Testis (tissue), 3 donors: Measurements from ENCODE around the gene IRGC. TPM values are rescaled to one million over a fixed set of nuclear protein-coding genes. Genes with fewer than 3 reads are reported as not detected.

Source experiments
- DNase-seq: peaks from one replicate; pipeline ENCODE4 v3.0.0-alpha.2; 2019
- H3K27ac ChIP-seq, 2 donors: fragments of 200-600 bp; sonication (generic); one replicate each; pipeline ENCODE4 v1.5.1; 2019
- H3K27me3 ChIP-seq: fragments of 200-600 bp; sonication (generic); one replicate; pipeline ENCODE4 v1.5.1; 2019
- H3K36me3 ChIP-seq: fragments of 200-600 bp; sonication (generic); one replicate; pipeline ENCODE4 v1.5.1; 2017; ENCODE audit warnings: low read depth; ENCODE audit errors: missing control alignments
- H3K4me1 ChIP-seq: fragments of 200-600 bp; sonication (generic); one replicate; pipeline ENCODE4 v1.5.1; 2019
- H3K4me3 ChIP-seq, 2 donors: fragments of 200-600 bp; sonication (generic); one replicate each; pipeline ENCODE4 v1.5.1; 2017 to 2019
- H3K9me3 ChIP-seq: fragments of 200-600 bp; sonication (generic); one replicate; pipeline ENCODE4 v1.5.1; 2017
- CTCF ChIP-seq, 3 experiments: fragments of 450-650 bp in 2 of 3; fragments of 200-600 bp in 1 of 3; sonication (generic) in 1 of 3; IDR thresholded peaks; one replicate each; pipeline ENCODE4 v1.5.1; 2016 to 2019; ENCODE audit warnings: antibody characterized with exemption in 3 of 3, mild to moderate bottlenecking in 2 of 3, moderate library complexity in 1 of 3
- POLR2A ChIP-seq: fragments of 450-650 bp; IDR thresholded peaks from one replicate; pipeline ENCODE4 v1.6.1; 2017; ENCODE audit warnings: antibody characterized with exemption, mild to moderate bottlenecking, moderate library complexity
- WGBS, 2 donors: methylation state at CpG; one replicate each; pipeline ENCODE4 v1.1.5; 2018; 5-methylcytosine and 5-hydroxymethylcytosine counted together
- intact Hi-C: fragments of 100-400 bp; cut with DNase I; formaldehyde crosslinking; loops from one replicate; pipeline ENCODE4 v1.15.1; 2023; ENCODE audit warnings: low total_unique reads
- polyA plus RNA-seq: library from polyadenylated mRNA; stranded (reverse); fragments of 350-450 nt; fragmentation: Illumina TruSeq; extraction: RNeasy Lipid Tissue Mini Kit (QIAGEN cat#74804); gene quantifications from one replicate; pipeline ENCODE4 v1.2.3, GENCODE V29; 2014; ENCODE audit warnings: low read depth, low replicate concordance; ENCODE audit not compliant: insufficient read depth
- total RNA-seq, 2 donors: library from RNA; depleted of rRNA; stranded (reverse); fragments of >200 nt; gene quantifications; one replicate each; pipeline ENCODE4 v1.2.3, GENCODE V29; 2016

Gene IRGC
- total and polyA plus RNA-seq, 3 donors from 2014 or later = 97.4 to 218 (median 167) TPM

GRCh38 chr19:43767818-43768217, 51.9 kb downstream of the IRGC start:
- intact Hi-C loops = loop anchor here (10.0 kb wide), 1 partner anchor 93 kb away; the partner anchor contains the start of gene PLAUR
- Histone ChIP-seq H3K4me3 (no peak overlapping the region), H3K27ac (no peak overlapping the region), H3K4me1 (no peaks in the 10 kb centered on the region), H3K9me3 (no peaks in the 10 kb centered on the region), H3K36me3 (no peaks in the 10 kb centered on the region), H3K27me3 (no peaks in the 10 kb centered on the region)
- 71 to 83% methylated on average over 1 of the region's 1 CpG for WGBS, 2 donors
- no peak for DNase-seq
- no peak for TF ChIP-seq POLR2A
- TF ChIP-seq CTCF (IDR thresholded peaks at IDR 0.05) = no peak

- TF ChIP-seq CTCF (IDR thresholded peaks at IDR 0.05) (no peak), POLR2A (no peak)
- 60 to 77% methylated on average over 15 of the region's 15 CpGs for whole genome bisulfite sequencing, 2 donors
- H3K36me3 ChIP-seq = no peaks in the 10 kb centered on the region
- H3K9me3 ChIP-seq = no peaks in the 10 kb centered on the region
- H3K4me1 ChIP-seq = no peaks in the 10 kb centered on the region
- DNase-seq = no peak
- no peak overlapping the region for H3K4me3 ChIP-seq
- H3K27me3 ChIP-seq = no peaks in the 10 kb centered on the region
- intact Hi-C loops = loop anchor here (10.0 kb wide), 1 partner anchor 94 kb away; the partner anchor contains the start of gene PLAUR
- no peak overlapping the region for H3K27ac ChIP-seq
These were observed 52.6 kb downstream of the IRGC start for GRCh38 chr19:43768273-43769050.

- WGBS, 2 donors = 60 to 89% methylated on average over 1 to 14 of the region's 14 CpGs
These were observed 53.4 kb downstream of the IRGC start for GRCh38 chr19:43769256-43769655.

More at GRCh38 chr19:43769256-43769655, 53.4 kb downstream of the IRGC start:
- no peaks in the 10 kb centered on the region for H3K27me3 ChIP-seq
- intact Hi-C loops = loop anchor here (10.0 kb wide), 1 partner anchor 94 kb away; the partner anchor contains the start of gene PLAUR
- H3K4me1 ChIP-seq = peaks cover 3% of the 10 kb centered on the region
- H3K36me3 ChIP-seq = no peaks in the 10 kb centered on the region
- H3K27ac ChIP-seq = no peak overlapping the region
- H3K9me3 ChIP-seq = no peaks in the 10 kb centered on the region
- DNase-seq = no peak
- H3K4me3 ChIP-seq = no peak overlapping the region
- no peak for TF ChIP-seq POLR2A
- TF ChIP-seq CTCF (IDR thresholded peaks at IDR 0.05) = no peak

Other genes starting within 250 kb of the IRGC start
- 10 to 100 TPM; 27.1 to 28.3 TPM for gene PHLDB3, start 211.3 kb upstream of the IRGC start, total RNA-seq
- gene PHLDB3, start 211.3 kb upstream of the IRGC start, polyA plus RNA-seq = 62.2 TPM
- 10 to 100 TPM; 11.2 to 11.5 TPM for gene ETHE1, start 188.9 kb upstream of the IRGC start, total RNA-seq
- gene ETHE1, start 188.9 kb upstream of the IRGC start, polyA plus RNA-seq = 13.1 TPM
- 1 to 10 TPM; 1.1 to 1.7 TPM for gene ZNF575, start 182.9 kb upstream of the IRGC start, total RNA-seq
- gene ZNF575, start 182.9 kb upstream of the IRGC start, polyA plus RNA-seq = 2.4 TPM
- gene XRCC1, start 140.5 kb upstream of the IRGC start, total RNA-seq = 10 to 100 TPM; 40.6 to 44.8 TPM
- 49.1 TPM for gene XRCC1, start 140.5 kb upstream of the IRGC start, polyA plus RNA-seq
- 1 to 10 TPM; 5.8 to 5.9 TPM for gene PINLYP, start 140.3 kb upstream of the IRGC start, total RNA-seq
- 9.9 TPM for gene PINLYP, start 140.3 kb upstream of the IRGC start, polyA plus RNA-seq
- gene IRGQ, start 119.9 kb upstream of the IRGC start, total RNA-seq = 10 to 100 TPM; 26.4 to 29.0 TPM
- 6.0 TPM for gene IRGQ, start 119.9 kb upstream of the IRGC start, polyA plus RNA-seq
- gene ZNF576, start 119.5 kb upstream of the IRGC start, total RNA-seq = 10 to 100 TPM; 14.6 to 17.9 TPM
- 23.1 TPM for gene ZNF576, start 119.5 kb upstream of the IRGC start, polyA plus RNA-seq
- gene SRRM5, start 104.0 kb upstream of the IRGC start, total RNA-seq = 10 to 100 TPM in 1 of 2 donors, 1 to 10 TPM in 1; 8.4 to 21.3 TPM
- 36.0 TPM for gene SRRM5, start 104.0 kb upstream of the IRGC start, polyA plus RNA-seq
- gene ZNF428, start 96.4 kb upstream of the IRGC start, total RNA-seq = 10 to 100 TPM; 93.1 to 94.2 TPM
- gene ZNF428, start 96.4 kb upstream of the IRGC start, polyA plus RNA-seq = 64.1 TPM
- 1 to 10 TPM; 1.5 to 4.3 TPM for gene CADM4, start 76.2 kb upstream of the IRGC start, total RNA-seq
- gene CADM4, start 76.2 kb upstream of the IRGC start, polyA plus RNA-seq = 7.8 TPM
- gene PLAUR, start 45.9 kb upstream of the IRGC start, total RNA-seq = 1 to 10 TPM; 4.3 to 8.4 TPM
- 7.3 TPM for gene PLAUR, start 45.9 kb upstream of the IRGC start, polyA plus RNA-seq
- 10 to 100 TPM; 65.0 to 76.8 TPM for gene SMG9, start 38.9 kb downstream of the IRGC start, total RNA-seq
- 144 TPM for gene SMG9, start 38.9 kb downstream of the IRGC start, polyA plus RNA-seq
- 1 to 10 TPM; 2.3 to 4.6 TPM for gene KCNN4, start 64.9 kb downstream of the IRGC start, total RNA-seq
- 4.1 TPM for gene KCNN4, start 64.9 kb downstream of the IRGC start, polyA plus RNA-seq
- gene LYPD5, start 86.4 kb downstream of the IRGC start, total RNA-seq = 10 to 100 TPM in 1 of 2 donors, 1 to 10 TPM in 1; 4.9 to 14.7 TPM
- gene LYPD5, start 86.4 kb downstream of the IRGC start, polyA plus RNA-seq = 12.6 TPM
- gene ZNF283, start 111.2 kb downstream of the IRGC start, total RNA-seq = 10 to 100 TPM in 1 of 2 donors, 1 to 10 TPM in 1; 6.9 to 10.7 TPM
- 2.9 TPM for gene ZNF283, start 111.2 kb downstream of the IRGC start, polyA plus RNA-seq
- gene ZNF404, start 167.9 kb downstream of the IRGC start, total RNA-seq = 10 to 100 TPM in 1 of 2 donors, 1 to 10 TPM in 1; 5.4 to 12.0 TPM
- 4.6 TPM for gene ZNF404, start 167.9 kb downstream of the IRGC start, polyA plus RNA-seq
- 10 to 100 TPM; 10.5 to 10.7 TPM for gene ZNF45, start 219.2 kb downstream of the IRGC start, total RNA-seq
- gene ZNF45, start 219.2 kb downstream of the IRGC start, polyA plus RNA-seq = 9.4 TPM
- gene ZNF221, start 235.2 kb downstream of the IRGC start, total RNA-seq = 1 to 10 TPM; 8.1 to 9.1 TPM
- gene ZNF221, start 235.2 kb downstream of the IRGC start, polyA plus RNA-seq = 2.2 TPM